Neural crest cell (in vitro differentiated cells): ENCODE data around the gene ZNF446. TPM values are rescaled to one million over a fixed set of nuclear protein-coding genes. Genes with fewer than 3 reads are reported as not detected.
"Not testable (repeated sequence)": the region's sequence is repeated elsewhere in the genome, so short reads cannot be mapped to it uniquely, and the experiment has no call there.

Experiments used
- DNase-seq: peaks from one replicate; pipeline ENCODE4 v3.0.0; 2021; ENCODE audit warnings: low read depth, mixed read lengths, low spot score
- H3K27ac Mint-ChIP-seq: one replicate; pipeline ENCODE4 v1.8.0; 2021; ENCODE audit warnings: mild to moderate bottlenecking, mixed read lengths; ENCODE audit not compliant: unreplicated experiment
- H3K27me3 Mint-ChIP-seq: 2 replicates; pipeline ENCODE4 v1.8.0; 2021; ENCODE audit warnings: low read depth, mild to moderate bottlenecking, mixed read lengths
- H3K36me3 Mint-ChIP-seq: 2 replicates; pipeline ENCODE4 v1.8.0; 2021; ENCODE audit warnings: low read depth, mild to moderate bottlenecking, mixed read lengths
- H3K4me1 Mint-ChIP-seq: 2 replicates; pipeline ENCODE4 v1.8.0; 2021; ENCODE audit warnings: mixed read lengths
- H3K4me3 Mint-ChIP-seq: one replicate; pipeline ENCODE4 v1.8.0; 2021; ENCODE audit warnings: mild to moderate bottlenecking, mixed read lengths
- H3K9me3 Mint-ChIP-seq: 2 replicates; pipeline ENCODE4 v1.8.0; 2021; ENCODE audit warnings: mixed read lengths
- CTCF ChIP-seq: fragments of 200-600 bp; sonication (generic); conservative IDR thresholded peaks from 2 replicates; pipeline ENCODE4 v1.5.0; 2021; ENCODE audit warnings: antibody characterized with exemption, mild to moderate bottlenecking
- total RNA-seq: library from RNA; stranded (reverse); gene quantifications from 2 replicates; pipeline ENCODE4 v1.2.1, GENCODE V29; 2021

ZNF446 gene
- total RNA-seq, 1 donor from 2014 or later: 18.6 TPM

DNA sequence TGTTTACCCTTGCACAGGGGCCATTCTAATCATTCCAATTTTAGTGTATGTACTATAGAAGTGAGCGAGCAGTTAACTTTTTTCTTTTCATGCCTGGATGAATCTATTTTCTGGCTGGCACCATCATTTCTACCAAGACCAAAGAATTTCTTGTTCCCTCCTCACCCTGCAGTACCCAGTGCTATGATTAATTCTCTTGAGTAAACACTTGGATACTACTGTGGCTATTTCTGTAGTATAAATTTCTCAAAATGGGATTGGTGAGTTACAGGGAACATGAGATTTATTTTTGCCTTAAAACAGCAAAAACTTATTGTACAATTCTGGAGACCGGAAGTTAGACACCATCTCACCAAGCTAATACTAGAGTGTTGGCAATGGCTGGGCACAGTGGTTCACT is 7.6 kb downstream of the ZNF446 start:
- H3K36me3 Mint-ChIP-seq: peaks cover 2% of the 10 kb centered on the region
- no peak overlapping the region for H3K4me3 Mint-ChIP-seq
- no peaks in the 10 kb centered on the region for H3K9me3 Mint-ChIP-seq
- no peak overlapping the region for H3K27ac Mint-ChIP-seq
- no peak for TF ChIP-seq CTCF
- no peak for DNase-seq
- H3K27me3 Mint-ChIP-seq: no peaks in the 10 kb centered on the region
- peaks cover 3% of the 10 kb centered on the region for H3K4me1 Mint-ChIP-seq

- H3K27me3 Mint-ChIP-seq, H3K4me3 Mint-ChIP-seq, H3K9me3 Mint-ChIP-seq, H3K27ac Mint-ChIP-seq, H3K36me3 Mint-ChIP-seq, DNase-seq, H3K4me1 Mint-ChIP-seq: not testable (repeated sequence)
- peak; percentile 28 for TF ChIP-seq CTCF
These were observed 8.2 kb downstream of the ZNF446 start for GRCh38 chr19:58484349-58484748.

GRCh38 chr19:58491393-58491792 is 15.2 kb downstream of the ZNF446 start:
- Mint-ChIP-seq H3K9me3 (no peaks in the 10 kb centered on the region), H3K4me3 (no peak overlapping the region), H3K27me3 (no peaks in the 10 kb centered on the region), H3K4me1 (peaks cover 6% of the 10 kb centered on the region), H3K36me3 (no peaks in the 10 kb centered on the region), H3K27ac (no peak overlapping the region)
- DNase-seq: no peak
- no peak for TF ChIP-seq CTCF

DNA sequence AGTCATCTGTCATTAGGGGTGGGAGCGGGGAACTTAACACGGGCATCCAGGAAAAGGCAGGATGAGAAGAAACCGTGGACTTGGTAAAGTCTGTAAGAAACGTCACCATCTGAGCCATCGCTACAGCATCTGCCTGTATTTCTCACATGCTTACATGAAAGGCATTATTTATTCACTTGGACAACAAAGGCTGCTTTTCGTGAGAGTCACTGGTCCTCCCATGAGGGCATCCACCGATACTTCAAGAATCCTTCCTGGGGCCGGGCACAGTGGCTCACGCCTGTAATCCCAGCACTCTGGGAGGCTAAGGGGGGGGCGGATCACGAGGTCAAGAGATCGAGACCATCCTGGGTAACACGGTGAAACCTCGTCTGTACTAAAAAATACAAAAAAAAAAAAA is 16.1 kb downstream of the ZNF446 start:
- Mint-ChIP-seq H3K27me3 (no peaks in the 10 kb centered on the region), H3K4me1 (peaks cover 3% of the 10 kb centered on the region), H3K4me3 (no peak overlapping the region), H3K36me3 (no peaks in the 10 kb centered on the region), H3K9me3 (no peaks in the 10 kb centered on the region), H3K27ac (peak overlapping the region; percentile 16)
- no peak for DNase-seq
- no peak for TF ChIP-seq CTCF

- H3K27me3 Mint-ChIP-seq: no peaks in the 10 kb centered on the region
- TF ChIP-seq CTCF: no peak
- H3K27ac Mint-ChIP-seq: no peak overlapping the region
- peaks cover 19% of the 10 kb centered on the region for H3K4me1 Mint-ChIP-seq
- peaks cover 6% of the 10 kb centered on the region for H3K36me3 Mint-ChIP-seq
- no peak for DNase-seq
- H3K9me3 Mint-ChIP-seq: peaks cover 12% of the 10 kb centered on the region
- peak overlapping the region; percentile 54 for H3K4me3 Mint-ChIP-seq
These were observed 21.6 kb downstream of the ZNF446 start for GRCh38 chr19:58497634-58498170.
